Ascending aorta (tissue), 2 donors: Measurements from ENCODE around the gene PDE6C. TPM values are rescaled to one million over a fixed set of nuclear protein-coding genes. Genes with fewer than 3 reads are reported as not detected.
"Not testable (repeated sequence)": the region's sequence is repeated elsewhere in the genome, so short reads cannot be mapped to it uniquely, and the experiment has no call there.

Experiments
- DNase-seq, 2 donors: peaks; one replicate each; pipeline ENCODE4 v3.0.0-alpha.2; 2019; ENCODE audit warnings: low spot score in 2 of 2
- H3K27ac ChIP-seq, 2 donors: fragments of 200-600 bp; sonication (generic); one replicate each; pipeline ENCODE4 v1.5.1; 2016 to 2017; ENCODE audit warnings: mild to moderate bottlenecking in 1 of 2
- H3K27me3 ChIP-seq: fragments of 200-600 bp; sonication (generic); one replicate; pipeline ENCODE4 v1.5.1; 2017
- H3K36me3 ChIP-seq, 2 donors: fragments of 200-600 bp; sonication (generic); one replicate each; pipeline ENCODE4 v1.5.1; 2016
- H3K4me1 ChIP-seq, 2 donors: fragments of 200-600 bp; sonication (generic); one replicate each; pipeline ENCODE4 v1.5.1; 2016 to 2017; ENCODE audit warnings: mild to moderate bottlenecking in 1 of 2
- H3K4me3 ChIP-seq, 2 donors: fragments of 200-600 bp; sonication (generic); one replicate each; pipeline ENCODE4 v1.5.1; 2016 to 2017; ENCODE audit warnings: mild to moderate bottlenecking in 1 of 2
- H3K9me3 ChIP-seq, 2 donors: fragments of 200-600 bp; sonication (generic); one replicate each; pipeline ENCODE4 v1.5.1; 2016
- CTCF ChIP-seq, 3 experiments: fragments of 200-600 bp in 2 of 3; fragments of 450-650 bp in 1 of 3; sonication (generic) in 2 of 3; IDR thresholded peaks; one replicate each; pipeline ENCODE4 v1.5.1; 2016 to 2019; ENCODE audit warnings: antibody characterized with exemption in 3 of 3, mild to moderate bottlenecking in 1 of 3, moderate library complexity in 1 of 3
- intact Hi-C: fragments of 100-400 bp; cut with DNase I; formaldehyde crosslinking; loops from one replicate; pipeline ENCODE4 v1.15.1; 2023
- total RNA-seq: library from RNA; depleted of rRNA; stranded (reverse); fragments of >200 nt; gene quantifications from one replicate; pipeline ENCODE4 v1.1.0, GENCODE V29; 2016

Gene PDE6C
- total RNA-seq, 1 donor from 2014 or later = not detected

GRCh38 chr10:93680412-93681047 lies 68.2 kb downstream of the PDE6C start:
- Histone ChIP-seq H3K36me3 (peaks cover 16 to 53% of the 10 kb centered on the region in 2 donors), H3K4me3 (no peak overlapping the region), H3K9me3 (no peaks in the 10 kb centered on the region), H3K27me3 (no peaks in the 10 kb centered on the region), H3K27ac (no peak overlapping the region), H3K4me1 (no peaks in the 10 kb centered on the region)
- intact Hi-C loops = loop anchor here (1.0 kb wide), 1 partner anchor 125 kb away; no protein-coding TSS in a partner anchor
- TF ChIP-seq CTCF (IDR thresholded peaks at IDR 0.05) = peak; percentile 18 to 51 (median 37)
- no peak for DNase-seq

GRCh38 chr10:93687737-93688136 lies 75.4 kb downstream of the PDE6C start:
- H3K4me1 ChIP-seq = no peaks in the 10 kb centered on the region
- TF ChIP-seq CTCF (IDR thresholded peaks at IDR 0.05) = no peak
- no peaks in the 10 kb centered on the region for H3K27me3 ChIP-seq
- intact Hi-C loops = no loop called here
- H3K4me3 ChIP-seq = no peak overlapping the region
- H3K9me3 ChIP-seq = no peaks in the 10 kb centered on the region
- DNase-seq = no peak
- H3K36me3 ChIP-seq = peaks cover 12 to 24% of the 10 kb centered on the region in 2 donors
- no peak overlapping the region for H3K27ac ChIP-seq

- Histone ChIP-seq H3K36me3 (peaks cover 30 to 56% of the 10 kb centered on the region in 2 donors), H3K4me1 (no peaks in the 10 kb centered on the region), H3K27ac (no peak overlapping the region), H3K4me3 (no peak overlapping the region), H3K27me3 (no peaks in the 10 kb centered on the region), H3K9me3 (no peaks in the 10 kb centered on the region)
- no peak for DNase-seq
- TF ChIP-seq CTCF (IDR thresholded peaks at IDR 0.05) = no peak
- intact Hi-C loops = no loop called here
These were observed 83.4 kb downstream of the PDE6C start for GRCh38 chr10:93695740-93696139.

- H3K36me3 ChIP-seq = peaks cover 24 to 50% of the 10 kb centered on the region in 2 donors
- H3K4me3 ChIP-seq, H3K27me3 ChIP-seq, DNase-seq, H3K9me3 ChIP-seq, H3K27ac ChIP-seq, intact Hi-C loops, H3K4me1 ChIP-seq: not testable (repeated sequence)
These were observed 84.2 kb downstream of the PDE6C start for GRCh38 chr10:93696582-93696981.

GRCh38 chr10:93697207-93697606 lies 84.9 kb downstream of the PDE6C start:
- no peak overlapping the region for H3K27ac ChIP-seq
- peaks cover 0 to 4% of the 10 kb centered on the region in 2 donors for H3K4me1 ChIP-seq
- H3K4me3 ChIP-seq = no peak overlapping the region
- peaks cover 22 to 44% of the 10 kb centered on the region in 2 donors for H3K36me3 ChIP-seq
- H3K27me3 ChIP-seq = no peaks in the 10 kb centered on the region
- no peak for TF ChIP-seq CTCF (IDR thresholded peaks at IDR 0.05)
- DNase-seq = no peak
- H3K9me3 ChIP-seq = no peaks in the 10 kb centered on the region
- intact Hi-C loops = no loop called here

GRCh38 chr10:93701866-93702209 lies 89.5 kb downstream of the PDE6C start:
- no peaks in the 10 kb centered on the region for H3K27me3 ChIP-seq
- H3K9me3 ChIP-seq = no peaks in the 10 kb centered on the region
- peaks cover 14% of the 10 kb centered on the region in 2 donors for H3K36me3 ChIP-seq
- peak overlapping the region; percentile 65 to 74 for H3K4me3 ChIP-seq
- peak overlapping the region; percentile 68 to 86 for H3K27ac ChIP-seq
- DNase-seq = no peak
- H3K4me1 ChIP-seq = peaks cover 0 to 4% of the 10 kb centered on the region in 2 donors
- TF ChIP-seq CTCF (IDR thresholded peaks at IDR 0.05) = no peak
- intact Hi-C loops = loop anchor here (1.0 to 5.0 kb wide), 4 partner anchors 55 to 1110 kb away; partner anchors contain the start of genes KIF11, LGI1 and PLCE1
